Measurements from ENCODE around the gene KICS2.

DNA sequence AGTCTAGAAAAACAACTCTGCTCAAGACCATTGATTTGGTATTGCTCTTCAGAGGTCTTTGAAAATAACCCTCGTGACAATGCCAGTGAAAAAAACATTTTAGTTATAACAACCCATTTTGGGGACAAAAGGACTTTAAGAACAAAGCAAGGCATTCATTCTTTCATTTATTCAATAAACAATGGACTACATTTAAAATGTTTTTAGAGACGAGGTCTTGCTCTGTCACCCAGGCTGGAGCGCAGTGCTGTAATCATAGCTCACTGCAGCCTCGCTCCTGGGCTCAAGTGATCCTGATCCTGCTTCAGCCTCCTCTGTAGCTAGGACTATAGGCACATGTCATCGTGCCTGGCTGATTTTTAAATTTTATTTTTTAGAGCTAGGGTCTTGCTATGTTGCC is 7.7 kb upstream of the KICS2 start:
- TF ChIP-seq YY1 (IDR thresholded peaks at IDR 0.05; ENCODE audit: insufficient read depth, insufficient read length) (no peak), ZNF274 (IDR thresholded peaks at IDR 0.05; ENCODE audit: low read depth, low read length) (no peak), SUZ12 (IDR thresholded peaks at IDR 0.05; ENCODE audit: extremely low read depth, insufficient read depth, insufficient read length) (no peak)
